Activated gamma-delta T cell treated with anti-CD3 and anti-CD28 coated beads, Interleukin-2, amount 50 U/mL, for 16 hours (primary cell): ENCODE measurements around the gene CAPN6.

Experiments
- DNase-seq: peaks from one replicate; pipeline ENCODE4 v3.0.0-alpha.2; 2020; ENCODE audit warnings: low read depth

The CAPN6 gene

GRCh38 chrX:111200327-111200726, 70.0 kb downstream of the CAPN6 start:
- no peak for DNase-seq

- DNase-seq, result no peak
Measured at GRCh38 chrX:111199505-111199904, 70.8 kb downstream of the CAPN6 start.
